Measurements from ENCODE around the gene LHFPL3.

The LHFPL3 gene

DNA sequence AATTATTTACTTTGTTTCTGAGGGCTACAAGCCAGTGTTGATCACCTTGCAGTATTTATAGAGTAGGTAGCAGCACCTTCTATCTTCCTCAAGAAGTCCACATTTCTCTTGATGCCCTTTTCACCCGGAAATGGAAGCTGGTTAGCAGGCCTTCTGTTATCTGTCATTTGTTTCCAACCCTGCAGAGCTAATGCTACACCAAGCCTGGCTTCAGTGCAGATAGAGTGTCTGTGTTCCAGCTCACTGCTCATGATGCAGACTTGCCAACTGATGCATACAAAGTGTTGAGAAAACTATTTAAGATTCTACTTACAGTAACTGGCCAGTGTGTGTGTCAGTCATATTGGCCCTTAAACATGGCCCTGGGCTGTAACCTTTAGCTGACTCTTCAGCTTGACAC lies 301.0 kb downstream of the LHFPL3 start:
- no peaks in the 10 kb centered on the region for H3K27me3 ChIP-seq (ENCODE audit: insufficient read depth, low read length)
- H3K9me3 ChIP-seq (ENCODE audit: low read length) = no peaks in the 10 kb centered on the region
- H3K79me2 ChIP-seq (ENCODE audit: insufficient read depth, low read length) = no peaks in the 10 kb centered on the region
- H3K36me3 ChIP-seq (ENCODE audit: insufficient read depth, low read length) = no peaks in the 10 kb centered on the region
- H4K20me1 ChIP-seq (ENCODE audit: insufficient read depth, low read length) = no peaks in the 10 kb centered on the region
- no peak overlapping the region for H3K9ac ChIP-seq (ENCODE audit: low read length)
- no peaks in the 10 kb centered on the region for H3K9me2 ChIP-seq (ENCODE audit: low read depth, low read length)
- no peak overlapping the region for H3K4me3 ChIP-seq (ENCODE audit: low read depth, low read length, poor library complexity, severe bottlenecking)
- no peaks in the 10 kb centered on the region for H3K4me1 ChIP-seq (ENCODE audit: insufficient read depth, low read length, severe bottlenecking)
- no peak overlapping the region for H2AFZ ChIP-seq (ENCODE audit: low read length)
- H3F3A ChIP-seq (ENCODE audit: insufficient read depth, low read length) = no peaks in the 10 kb centered on the region
- no peak overlapping the region for H3K27ac ChIP-seq (ENCODE audit: low read depth, low read length, poor library complexity, severe bottlenecking)
- TF ChIP-seq, protein P1, sequence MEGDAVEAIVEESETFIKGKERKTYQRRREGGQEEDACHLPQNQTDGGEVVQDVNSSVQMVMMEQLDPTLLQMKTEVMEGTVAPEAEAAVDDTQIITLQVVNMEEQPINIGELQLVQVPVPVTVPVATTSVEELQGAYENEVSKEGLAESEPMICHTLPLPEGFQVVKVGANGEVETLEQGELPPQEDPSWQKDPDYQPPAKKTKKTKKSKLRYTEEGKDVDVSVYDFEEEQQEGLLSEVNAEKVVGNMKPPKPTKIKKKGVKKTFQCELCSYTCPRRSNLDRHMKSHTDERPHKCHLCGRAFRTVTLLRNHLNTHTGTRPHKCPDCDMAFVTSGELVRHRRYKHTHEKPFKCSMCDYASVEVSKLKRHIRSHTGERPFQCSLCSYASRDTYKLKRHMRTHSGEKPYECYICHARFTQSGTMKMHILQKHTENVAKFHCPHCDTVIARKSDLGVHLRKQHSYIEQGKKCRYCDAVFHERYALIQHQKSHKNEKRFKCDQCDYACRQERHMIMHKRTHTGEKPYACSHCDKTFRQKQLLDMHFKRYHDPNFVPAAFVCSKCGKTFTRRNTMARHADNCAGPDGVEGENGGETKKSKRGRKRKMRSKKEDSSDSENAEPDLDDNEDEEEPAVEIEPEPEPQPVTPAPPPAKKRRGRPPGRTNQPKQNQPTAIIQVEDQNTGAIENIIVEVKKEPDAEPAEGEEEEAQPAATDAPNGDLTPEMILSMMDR (IDR thresholded peaks at IDR 0.05; ENCODE audit: low read length) = no peak
- TF ChIP-seq EZH2 (IDR thresholded peaks at IDR 0.05; ENCODE audit: borderline replicate concordance, low read length) = no peak
- H3K4me2 ChIP-seq (ENCODE audit: low read length) = no peak overlapping the region

- Histone ChIP-seq H3K9me2 (ENCODE audit: low read depth, low read length) (no peaks in the 10 kb centered on the region), H3K4me3 (ENCODE audit: low read depth, low read length, poor library complexity, severe bottlenecking) (no peak overlapping the region), H3K36me3 (ENCODE audit: insufficient read depth, low read length) (no peaks in the 10 kb centered on the region), H3K4me2 (ENCODE audit: low read length) (no peak overlapping the region), H3K27ac (ENCODE audit: low read depth, low read length, poor library complexity, severe bottlenecking) (no peak overlapping the region), H3K9me3 (ENCODE audit: low read length) (no peaks in the 10 kb centered on the region), H2AFZ (ENCODE audit: low read length) (no peak overlapping the region), H4K20me1 (ENCODE audit: insufficient read depth, low read length) (no peaks in the 10 kb centered on the region), H3K9ac (ENCODE audit: low read length) (no peak overlapping the region), H3K4me1 (ENCODE audit: insufficient read depth, low read length, severe bottlenecking) (no peaks in the 10 kb centered on the region), H3K79me2 (ENCODE audit: insufficient read depth, low read length) (no peaks in the 10 kb centered on the region), H3F3A (ENCODE audit: insufficient read depth, low read length) (no peaks in the 10 kb centered on the region), H3K27me3 (ENCODE audit: insufficient read depth, low read length) (no peaks in the 10 kb centered on the region)
- TF ChIP-seq, protein P1 (IDR thresholded peaks at IDR 0.05; ENCODE audit: low read length) = no peak
- TF ChIP-seq EZH2 (IDR thresholded peaks at IDR 0.05; ENCODE audit: borderline replicate concordance, low read length) = no peak
Observed at GRCh38 chr7:104640506-104640905, 312.1 kb downstream of the LHFPL3 start.

DNA sequence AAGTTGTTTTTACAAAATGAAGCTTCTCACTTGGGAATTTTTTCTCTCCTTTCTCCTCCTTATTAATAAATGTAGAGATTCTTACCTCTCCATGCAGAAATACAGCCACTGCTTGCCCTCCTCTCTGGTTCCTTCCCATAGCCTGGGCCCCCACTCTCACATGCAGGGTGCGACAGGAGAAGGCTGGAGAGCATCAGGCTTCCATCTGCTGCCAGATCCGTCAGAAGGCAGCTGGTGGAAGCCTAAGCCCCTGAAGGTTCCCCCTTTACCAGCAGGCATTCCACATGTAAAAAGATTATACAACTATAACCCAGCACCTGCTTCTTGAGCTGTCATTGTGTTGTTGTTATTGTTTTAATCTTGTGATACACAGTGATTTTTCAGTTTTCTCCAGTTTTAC lies 314.2 kb downstream of the LHFPL3 start:
- Histone ChIP-seq H3K9ac (ENCODE audit: low read length) (no peak overlapping the region), H3K36me3 (ENCODE audit: insufficient read depth, low read length) (no peaks in the 10 kb centered on the region), H3K4me3 (ENCODE audit: low read depth, low read length, poor library complexity, severe bottlenecking) (no peak overlapping the region), H3K4me1 (ENCODE audit: insufficient read depth, low read length, severe bottlenecking) (no peaks in the 10 kb centered on the region), H3K4me2 (ENCODE audit: low read length) (no peak overlapping the region), H3K27me3 (ENCODE audit: insufficient read depth, low read length) (no peaks in the 10 kb centered on the region), H3F3A (ENCODE audit: insufficient read depth, low read length) (no peaks in the 10 kb centered on the region), H3K27ac (ENCODE audit: low read depth, low read length, poor library complexity, severe bottlenecking) (no peak overlapping the region), H3K9me3 (ENCODE audit: low read length) (no peaks in the 10 kb centered on the region), H2AFZ (ENCODE audit: low read length) (no peak overlapping the region), H3K9me2 (ENCODE audit: low read depth, low read length) (no peaks in the 10 kb centered on the region), H3K79me2 (ENCODE audit: insufficient read depth, low read length) (no peaks in the 10 kb centered on the region), H4K20me1 (ENCODE audit: insufficient read depth, low read length) (no peaks in the 10 kb centered on the region)
- TF ChIP-seq, protein P1 (IDR thresholded peaks at IDR 0.05; ENCODE audit: low read length) = no peak
- no peak for TF ChIP-seq EZH2 (IDR thresholded peaks at IDR 0.05; ENCODE audit: borderline replicate concordance, low read length)

Data from OCI-LY1 (cell line).